ENCODE results near the gene SPTBN5.
A peak's percentile ranks its signal among the peaks of the same experiment; 100 is the strongest.

SPTBN5 gene

GRCh38 chr15:41811432-41812195 lies 82.2 kb downstream of the SPTBN5 start:
- TF ChIP-seq CTCF (conservative IDR thresholded peaks at IDR 0.05; ENCODE audit: low read length) (peak; percentile 96), EZH2phosphoT487 (IDR thresholded peaks at IDR 0.05; ENCODE audit: borderline replicate concordance) (no peak)

GRCh38 chr15:41810651-41811431 lies 83.0 kb downstream of the SPTBN5 start:
- H3F3A ChIP-seq (ENCODE audit: low read depth), result no peaks in the 10 kb centered on the region
- no peak overlapping the region for H2AFZ ChIP-seq (ENCODE audit: low read length)
- no peak overlapping the region for H3K9ac ChIP-seq (ENCODE audit: low read depth, low read length, poor library complexity, severe bottlenecking)

More at GRCh38 chr15:41811432-41812195, 82.2 kb downstream of the SPTBN5 start:
- Histone ChIP-seq H3K9ac (ENCODE audit: low read depth, low read length, poor library complexity, severe bottlenecking) (no peak overlapping the region), H3K27me3 (ENCODE audit: insufficient read depth, low read length, poor library complexity, severe bottlenecking) (no peaks in the 10 kb centered on the region), H3K4me2 (ENCODE audit: low read depth, low read length, poor library complexity, severe bottlenecking) (no peak overlapping the region), H3K4me3 (ENCODE audit: low read length, poor library complexity, severe bottlenecking) (no peak overlapping the region), H2AFZ (ENCODE audit: low read length) (no peak overlapping the region), H4K20me1 (ENCODE audit: insufficient read depth, low read length, poor library complexity, severe bottlenecking) (no peaks in the 10 kb centered on the region), H3K36me3 (ENCODE audit: insufficient read depth, low read length) (peaks cover 40% of the 10 kb centered on the region; the same call in 1 of the 2 replicates), H3K9me3 (ENCODE audit: insufficient read depth, low read depth, low read length) (no peaks in the 10 kb centered on the region), H3F3A (ENCODE audit: low read depth) (no peaks in the 10 kb centered on the region), H3K79me2 (ENCODE audit: insufficient read depth, low read length) (no peaks in the 10 kb centered on the region), H3K4me1 (ENCODE audit: insufficient read depth, low read length, poor library complexity, severe bottlenecking) (peaks cover 7% of the 10 kb centered on the region), H3K9me2 (replicated peaks; ENCODE audit: low read depth, low read length) (no peaks in the 10 kb centered on the region)

More at GRCh38 chr15:41810651-41811431, 83.0 kb downstream of the SPTBN5 start:
- Histone ChIP-seq H3K9me3 (ENCODE audit: insufficient read depth, low read depth, low read length) (no peaks in the 10 kb centered on the region), H4K20me1 (ENCODE audit: insufficient read depth, low read length, poor library complexity, severe bottlenecking) (no peaks in the 10 kb centered on the region), H3K9me2 (replicated peaks; ENCODE audit: low read depth, low read length) (no peaks in the 10 kb centered on the region), H3K4me2 (ENCODE audit: low read depth, low read length, poor library complexity, severe bottlenecking) (no peak overlapping the region), H3K27me3 (ENCODE audit: insufficient read depth, low read length, poor library complexity, severe bottlenecking) (no peaks in the 10 kb centered on the region), H3K4me3 (ENCODE audit: low read length, poor library complexity, severe bottlenecking) (no peak overlapping the region), H3K36me3 (ENCODE audit: insufficient read depth, low read length) (peaks cover 33% of the 10 kb centered on the region; the same call in 1 of the 2 replicates), H3K79me2 (ENCODE audit: insufficient read depth, low read length) (no peaks in the 10 kb centered on the region), H3K4me1 (ENCODE audit: insufficient read depth, low read length, poor library complexity, severe bottlenecking) (peaks cover 7% of the 10 kb centered on the region)
- TF ChIP-seq EZH2phosphoT487 (IDR thresholded peaks at IDR 0.05; ENCODE audit: borderline replicate concordance) (no peak), CTCF (conservative IDR thresholded peaks at IDR 0.05; ENCODE audit: low read length) (no peak)

Data from Loucy (cell line).